Measurements from ENCODE around the gene BRK1.

The BRK1 gene

DNA sequence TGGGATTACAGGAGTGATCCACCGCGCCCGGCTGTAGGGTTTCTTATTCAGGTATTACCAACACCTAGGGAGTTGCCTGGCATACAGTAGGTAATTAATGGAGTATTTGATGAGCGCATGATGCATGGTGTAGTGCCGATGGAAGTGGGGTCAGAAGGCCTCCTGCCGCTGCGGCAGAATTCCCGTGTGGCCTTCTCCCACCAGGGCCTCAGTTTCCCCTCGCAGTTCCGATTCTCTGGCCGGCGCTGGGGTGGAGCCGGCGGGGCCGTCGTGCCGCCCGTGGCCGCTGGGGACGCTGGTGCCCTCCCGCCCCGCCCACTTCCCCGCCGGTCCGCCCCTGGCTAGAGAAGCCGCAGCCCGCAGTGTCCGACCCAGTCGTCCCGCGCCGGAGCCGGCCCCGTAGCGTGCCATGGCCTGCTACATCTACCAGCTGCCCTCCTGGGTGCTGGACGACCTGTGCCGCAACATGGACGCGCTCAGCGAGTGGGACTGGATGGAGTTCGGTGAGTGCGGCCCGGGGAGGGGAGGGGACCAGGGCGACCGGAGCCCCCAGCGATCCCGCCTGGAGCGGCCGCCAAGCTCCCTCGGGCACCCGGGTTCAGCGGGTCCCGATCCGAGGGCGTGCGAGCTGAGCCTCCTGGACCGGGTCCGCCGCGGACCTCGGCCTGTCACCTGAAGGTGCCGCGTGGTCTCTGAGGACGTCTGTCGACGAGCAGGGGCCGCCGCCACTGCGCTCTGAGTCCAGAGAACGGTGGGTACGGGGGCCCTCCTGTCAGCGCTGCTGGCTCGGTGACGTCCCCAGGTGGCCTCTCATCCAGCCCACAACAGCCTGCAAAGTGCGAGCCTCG is 49.3 kb downstream of the BRK1 start, which contains the start of gene IRAK2:
Gene IRAK2, plus strand, starts transcription at position 374 of the 848 bp plus-strand sequence. Its CDS starts 36 bp downstream, at position 410.
- no CpG with 5 or more reads among the region's 76 CpGs for WGBS (ENCODE audit: extremely low coverage, insufficient coverage, low lambda C conversion rate)
- Histone ChIP-seq H3K79me1 (ENCODE audit: low read length) (no peaks in the 10 kb centered on the region), H3K27me3 (ENCODE audit: insufficient read depth, low read length, poor library complexity) (no peaks in the 10 kb centered on the region), H3K4me2 (ENCODE audit: low read length) (peak within 1 kb of the TSS; percentile 99), H3K79me2 (ENCODE audit: control insufficient read depth, insufficient read depth, low read length) (no peaks in the 10 kb centered on the region), H4K8ac (ENCODE audit: low read depth, low read length) (no peak within 1 kb of the TSS), H3K4me1 (ENCODE audit: control insufficient read depth, low read depth, low read length) (no peaks in the 10 kb centered on the region), H2AK5ac (ENCODE audit: low read length) (no peak within 1 kb of the TSS), H3K18ac (ENCODE audit: low read length) (no peak within 1 kb of the TSS), H3K9ac (ENCODE audit: low read length) (peak within 1 kb of the TSS; percentile 86), H3K23ac (ENCODE audit: low read length) (no peak within 1 kb of the TSS), H3K36me3 (ENCODE audit: control insufficient read depth, insufficient read depth, low read length) (no peaks in the 10 kb centered on the region), H3K4ac (ENCODE audit: low read depth, low read length) (no peak within 1 kb of the TSS), H2BK120ac (ENCODE audit: low read depth, low read length) (no peak within 1 kb of the TSS), H2BK15ac (replicated peaks; ENCODE audit: low read depth) (no peak within 1 kb of the TSS), H3K4me3 (ENCODE audit: low read length) (peak within 1 kb of the TSS; percentile 80), H4K5ac (ENCODE audit: low read length) (no peak within 1 kb of the TSS), H2BK5ac (ENCODE audit: low read length) (no peak within 1 kb of the TSS), H3K56ac (ENCODE audit: low read length) (peak within 1 kb of the TSS; percentile 95), H3K27ac (ENCODE audit: low read depth, low read length) (no peak within 1 kb of the TSS)
- DNase-seq, result peak; percentile 62

DNA sequence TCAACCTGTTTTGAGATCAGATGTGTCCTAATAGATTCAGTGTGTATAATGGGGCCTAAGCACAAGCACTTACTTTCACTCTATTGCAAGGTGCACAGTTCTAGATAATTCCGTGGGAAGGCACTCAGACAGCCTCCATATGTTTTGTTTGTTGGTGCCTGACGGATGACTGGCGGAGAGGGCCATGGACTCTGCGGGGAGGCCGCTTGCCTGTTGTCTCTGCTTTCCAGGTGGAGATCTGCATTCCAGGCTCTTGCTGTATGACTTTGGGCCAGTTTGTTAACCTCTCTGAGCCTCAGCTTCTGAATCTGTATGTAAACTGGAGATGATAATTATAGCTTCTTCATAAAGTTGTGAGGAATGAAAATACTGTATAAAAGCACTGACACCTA is 50.7 kb downstream of the BRK1 start:
- Histone ChIP-seq H3K18ac (ENCODE audit: low read length) (no peak overlapping the region), H3K4ac (ENCODE audit: low read depth, low read length) (no peak overlapping the region), H3K4me2 (ENCODE audit: low read length) (no peak overlapping the region), H4K5ac (ENCODE audit: low read length) (no peak overlapping the region), H4K8ac (ENCODE audit: low read depth, low read length) (no peak overlapping the region), H2AK5ac (ENCODE audit: low read length) (no peak overlapping the region), H3K4me1 (ENCODE audit: control insufficient read depth, low read depth, low read length) (no peaks in the 10 kb centered on the region), H2BK15ac (replicated peaks; ENCODE audit: low read depth) (no peak overlapping the region), H3K79me2 (ENCODE audit: control insufficient read depth, insufficient read depth, low read length) (no peaks in the 10 kb centered on the region), H3K36me3 (ENCODE audit: control insufficient read depth, insufficient read depth, low read length) (no peaks in the 10 kb centered on the region), H2BK120ac (ENCODE audit: low read depth, low read length) (no peak overlapping the region), H3K56ac (ENCODE audit: low read length) (no peak overlapping the region), H3K79me1 (ENCODE audit: low read length) (no peaks in the 10 kb centered on the region), H3K4me3 (ENCODE audit: low read length) (no peak overlapping the region), H3K9ac (ENCODE audit: low read length) (no peak overlapping the region), H3K23ac (ENCODE audit: low read length) (no peak overlapping the region), H3K27ac (ENCODE audit: low read depth, low read length) (no peak overlapping the region), H2BK5ac (ENCODE audit: low read length) (no peak overlapping the region), H3K27me3 (ENCODE audit: insufficient read depth, low read length, poor library complexity) (no peaks in the 10 kb centered on the region)
- WGBS (ENCODE audit: extremely low coverage, insufficient coverage, low lambda C conversion rate), result no CpG with 5 or more reads among the region's 5 CpGs
- DNase-seq, result no peak

- no peak overlapping the region for H3K18ac ChIP-seq (ENCODE audit: low read length)
- no peak overlapping the region for H4K5ac ChIP-seq (ENCODE audit: low read length)
- DNase-seq, result no peak
These were observed 53.6 kb downstream of the BRK1 start for GRCh38 chr3:10169000-10169496.

GRCh38 chr3:10170915-10171478 is 55.5 kb downstream of the BRK1 start:
- no CpG with 5 or more reads among the region's 13 CpGs for WGBS (ENCODE audit: extremely low coverage, insufficient coverage, low lambda C conversion rate)

More at GRCh38 chr3:10169000-10169496, 53.6 kb downstream of the BRK1 start:
- no peak overlapping the region for H2BK15ac ChIP-seq (replicated peaks; ENCODE audit: low read depth)
- H2BK120ac ChIP-seq (ENCODE audit: low read depth, low read length), result no peak overlapping the region
- no peak overlapping the region for H3K27ac ChIP-seq (ENCODE audit: low read depth, low read length)
- no peaks in the 10 kb centered on the region for H3K27me3 ChIP-seq (ENCODE audit: insufficient read depth, low read length, poor library complexity)
- H3K23ac ChIP-seq (ENCODE audit: low read length), result no peak overlapping the region
- no peak overlapping the region for H2BK5ac ChIP-seq (ENCODE audit: low read length)
- no CpG with 5 or more reads among the region's 8 CpGs for WGBS (ENCODE audit: extremely low coverage, insufficient coverage, low lambda C conversion rate)
- no peaks in the 10 kb centered on the region for H3K36me3 ChIP-seq (ENCODE audit: control insufficient read depth, insufficient read depth, low read length)
- H3K4me1 ChIP-seq (ENCODE audit: control insufficient read depth, low read depth, low read length), result no peaks in the 10 kb centered on the region
- no peak overlapping the region for H3K4ac ChIP-seq (ENCODE audit: low read depth, low read length)
- H2AK5ac ChIP-seq (ENCODE audit: low read length), result no peak overlapping the region
- no peak overlapping the region for H4K8ac ChIP-seq (ENCODE audit: low read depth, low read length)
- no peaks in the 10 kb centered on the region for H3K79me2 ChIP-seq (ENCODE audit: control insufficient read depth, insufficient read depth, low read length)
- H3K4me3 ChIP-seq (ENCODE audit: low read length), result no peak overlapping the region
- H3K9ac ChIP-seq (ENCODE audit: low read length), result no peak overlapping the region
- no peak overlapping the region for H3K56ac ChIP-seq (ENCODE audit: low read length)
- no peaks in the 10 kb centered on the region for H3K79me1 ChIP-seq (ENCODE audit: low read length)
- no peak overlapping the region for H3K4me2 ChIP-seq (ENCODE audit: low read length)

GRCh38 chr3:10173095-10173925 is 57.8 kb downstream of the BRK1 start:
- no CpG with 5 or more reads among the region's 10 CpGs for WGBS (ENCODE audit: extremely low coverage, insufficient coverage, low lambda C conversion rate)
- H3K4me1 ChIP-seq (ENCODE audit: control insufficient read depth, low read depth, low read length), result no peaks in the 10 kb centered on the region
- H3K36me3 ChIP-seq (ENCODE audit: control insufficient read depth, insufficient read depth, low read length), result no peaks in the 10 kb centered on the region
- H3K79me1 ChIP-seq (ENCODE audit: low read length), result no peaks in the 10 kb centered on the region
- no peak overlapping the region for H3K56ac ChIP-seq (ENCODE audit: low read length)
- H3K79me2 ChIP-seq (ENCODE audit: control insufficient read depth, insufficient read depth, low read length), result no peaks in the 10 kb centered on the region
- no peak overlapping the region for H3K23ac ChIP-seq (ENCODE audit: low read length)
- H3K18ac ChIP-seq (ENCODE audit: low read length), result no peak overlapping the region
- H3K27me3 ChIP-seq (ENCODE audit: insufficient read depth, low read length, poor library complexity), result no peaks in the 10 kb centered on the region
- no peak overlapping the region for H2BK5ac ChIP-seq (ENCODE audit: low read length)
- H4K5ac ChIP-seq (ENCODE audit: low read length), result no peak overlapping the region
- H3K27ac ChIP-seq (ENCODE audit: low read depth, low read length), result no peak overlapping the region
- no peak overlapping the region for H3K4ac ChIP-seq (ENCODE audit: low read depth, low read length)
- H2BK120ac ChIP-seq (ENCODE audit: low read depth, low read length), result no peak overlapping the region
- H2BK15ac ChIP-seq (replicated peaks; ENCODE audit: low read depth), result no peak overlapping the region
- H3K4me2 ChIP-seq (ENCODE audit: low read length), result no peak overlapping the region
- no peak overlapping the region for H3K9ac ChIP-seq (ENCODE audit: low read length)
- no peak overlapping the region for H4K8ac ChIP-seq (ENCODE audit: low read depth, low read length)
- DNase-seq, result no peak
- H2AK5ac ChIP-seq (ENCODE audit: low read length), result no peak overlapping the region
- no peak overlapping the region for H3K4me3 ChIP-seq (ENCODE audit: low read length)

More at GRCh38 chr3:10170915-10171478, 55.5 kb downstream of the BRK1 start:
- Histone ChIP-seq H3K36me3 (ENCODE audit: control insufficient read depth, insufficient read depth, low read length) (no peaks in the 10 kb centered on the region), H2BK5ac (ENCODE audit: low read length) (no peak overlapping the region), H3K4me1 (ENCODE audit: control insufficient read depth, low read depth, low read length) (no peaks in the 10 kb centered on the region), H3K4me3 (ENCODE audit: low read length) (no peak overlapping the region), H3K56ac (ENCODE audit: low read length) (no peak overlapping the region), H3K18ac (ENCODE audit: low read length) (no peak overlapping the region), H2BK120ac (ENCODE audit: low read depth, low read length) (no peak overlapping the region), H4K8ac (ENCODE audit: low read depth, low read length) (no peak overlapping the region), H3K79me1 (ENCODE audit: low read length) (no peaks in the 10 kb centered on the region), H3K4ac (ENCODE audit: low read depth, low read length) (no peak overlapping the region), H2AK5ac (ENCODE audit: low read length) (no peak overlapping the region), H3K27ac (ENCODE audit: low read depth, low read length) (no peak overlapping the region), H2BK15ac (replicated peaks; ENCODE audit: low read depth) (no peak overlapping the region), H3K23ac (ENCODE audit: low read length) (no peak overlapping the region), H3K27me3 (ENCODE audit: insufficient read depth, low read length, poor library complexity) (no peaks in the 10 kb centered on the region), H3K79me2 (ENCODE audit: control insufficient read depth, insufficient read depth, low read length) (no peaks in the 10 kb centered on the region), H3K9ac (ENCODE audit: low read length) (no peak overlapping the region), H3K4me2 (ENCODE audit: low read length) (no peak overlapping the region), H4K5ac (ENCODE audit: low read length) (no peak overlapping the region)
- DNase-seq, result no peak
